Fibroblast of pulmonary artery (primary cell): ENCODE measurements around the gene MRPL36.

Experiments used
- DNase-seq: peaks from one replicate; pipeline ENCODE4 v3.0.0-alpha.2; 2010; ENCODE audit warnings: low read depth
- H3K4me3 ChIP-seq: replicated peaks from 2 replicates; pipeline ENCODE4 v1.5.1; 2011; ENCODE audit warnings: low read depth, mild to moderate bottlenecking, control low read depth, low read length, moderate library complexity
- CTCF ChIP-seq: IDR thresholded peaks from 2 replicates; pipeline ENCODE4 v1.5.1; 2011; ENCODE audit warnings: mild to moderate bottlenecking, control low read depth, low read length, inconsistent platforms; ENCODE audit errors: missing control alignments

Gene MRPL36

GRCh38 chr5:1758574-1758973 is 41.1 kb downstream of the MRPL36 start:
- no peak overlapping the region for H3K4me3 ChIP-seq
- no peak for DNase-seq
- no peak for TF ChIP-seq CTCF

- no peak overlapping the region for H3K4me3 ChIP-seq
- DNase-seq, result no peak
- TF ChIP-seq CTCF, result no peak
Measured at GRCh38 chr5:1757511-1757910, 42.1 kb downstream of the MRPL36 start.

GRCh38 chr5:1756481-1756880 is 43.2 kb downstream of the MRPL36 start:
- TF ChIP-seq CTCF, result no peak
- DNase-seq, result no peak
- H3K4me3 ChIP-seq, result no peak overlapping the region

- DNase-seq, result no peak
- no peak overlapping the region for H3K4me3 ChIP-seq
- TF ChIP-seq CTCF, result no peak
Measured at GRCh38 chr5:1755321-1755949, 44.2 kb downstream of the MRPL36 start.

- no peak for DNase-seq
Measured at GRCh38 chr5:1754531-1755220, 45.0 kb downstream of the MRPL36 start.

GRCh38 chr5:1753490-1753889 is 46.1 kb downstream of the MRPL36 start:
- no peak for DNase-seq
- no peak for TF ChIP-seq CTCF
- no peak overlapping the region for H3K4me3 ChIP-seq

More at GRCh38 chr5:1754531-1755220, 45.0 kb downstream of the MRPL36 start:
- no peak overlapping the region for H3K4me3 ChIP-seq
- TF ChIP-seq CTCF, result no peak

- TF ChIP-seq CTCF, result no peak
- DNase-seq, result no peak
- H3K4me3 ChIP-seq, result no peak overlapping the region
Measured at GRCh38 chr5:1752881-1753280, 46.8 kb downstream of the MRPL36 start.
